Measurements from ENCODE around the gene ZDBF2.
"Not testable (repeated sequence)": the region's sequence is repeated elsewhere in the genome, so short reads cannot be mapped to it uniquely, and the experiment has no call there.

The ZDBF2 gene

DNA sequence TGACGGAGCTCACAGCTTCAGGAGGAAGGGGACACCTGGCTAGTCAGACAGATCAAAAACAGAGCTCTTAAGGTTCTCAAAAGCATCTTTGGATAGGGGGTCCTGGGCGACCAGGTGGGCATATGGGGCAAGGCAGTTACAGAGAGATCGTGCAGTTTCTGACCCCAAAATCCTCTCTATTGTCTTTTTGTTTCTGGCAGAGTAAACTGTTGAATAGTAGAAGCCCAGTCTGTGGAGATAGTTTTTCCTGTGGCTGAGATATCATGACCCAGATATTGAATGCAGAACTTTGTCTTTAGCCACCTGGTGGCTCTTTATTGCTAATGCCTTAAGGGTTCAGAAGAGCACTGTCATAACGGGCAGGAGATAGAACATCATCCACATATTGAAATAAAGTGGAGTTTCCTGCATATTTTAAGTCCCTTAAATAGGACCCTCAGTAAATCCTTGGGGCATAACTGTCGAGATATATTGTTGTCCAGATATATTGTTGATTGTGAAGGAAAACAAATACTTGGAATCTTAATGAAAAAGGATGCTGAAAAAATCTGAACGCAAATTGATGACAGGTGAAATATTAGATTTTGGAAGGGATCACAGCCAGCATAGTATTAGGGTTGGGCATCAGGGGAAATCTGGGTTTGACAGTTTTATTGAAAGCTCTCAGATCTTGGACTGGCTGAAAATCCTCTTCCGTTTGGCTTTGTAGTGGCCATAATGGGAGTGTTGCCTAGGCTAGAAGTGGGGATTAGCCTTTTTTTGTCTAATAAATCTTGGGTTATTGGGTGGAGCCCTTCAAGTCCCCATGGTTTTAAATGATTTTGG lies 14.1 kb upstream of the ZDBF2 start:
- no peak for DNase-seq

DNA sequence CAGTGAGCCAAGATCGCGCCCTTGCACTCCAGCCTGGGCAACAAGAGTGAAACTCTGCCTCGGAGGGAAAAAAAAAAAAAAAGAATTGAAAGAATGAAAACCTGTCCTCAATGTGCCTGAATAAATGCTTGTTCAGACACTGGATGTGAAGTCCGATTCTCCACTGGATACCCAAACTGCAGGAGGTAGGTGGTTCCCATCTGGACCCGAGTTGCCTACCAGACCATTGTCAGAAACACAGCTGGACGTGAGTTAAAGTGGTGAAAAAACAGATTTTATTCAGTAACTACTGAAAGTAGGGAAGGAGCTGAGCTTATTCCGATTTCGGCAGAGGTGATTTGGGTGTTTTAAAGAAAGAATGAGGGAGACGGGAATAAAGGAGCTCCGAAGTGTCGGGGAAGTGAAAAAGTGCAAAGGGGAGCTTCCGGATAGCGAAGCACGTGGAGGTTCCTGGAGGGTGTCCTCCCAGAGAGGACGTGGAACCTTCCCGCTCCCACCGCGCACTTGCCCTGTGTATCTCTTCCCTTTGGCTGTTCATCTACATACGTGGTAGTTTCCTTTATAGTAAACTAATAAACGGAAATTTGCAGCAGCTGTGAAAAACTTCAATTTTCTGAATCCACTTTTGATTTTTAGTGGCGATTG lies 10.4 kb upstream of the ZDBF2 start:
- no peak for DNase-seq

DNA sequence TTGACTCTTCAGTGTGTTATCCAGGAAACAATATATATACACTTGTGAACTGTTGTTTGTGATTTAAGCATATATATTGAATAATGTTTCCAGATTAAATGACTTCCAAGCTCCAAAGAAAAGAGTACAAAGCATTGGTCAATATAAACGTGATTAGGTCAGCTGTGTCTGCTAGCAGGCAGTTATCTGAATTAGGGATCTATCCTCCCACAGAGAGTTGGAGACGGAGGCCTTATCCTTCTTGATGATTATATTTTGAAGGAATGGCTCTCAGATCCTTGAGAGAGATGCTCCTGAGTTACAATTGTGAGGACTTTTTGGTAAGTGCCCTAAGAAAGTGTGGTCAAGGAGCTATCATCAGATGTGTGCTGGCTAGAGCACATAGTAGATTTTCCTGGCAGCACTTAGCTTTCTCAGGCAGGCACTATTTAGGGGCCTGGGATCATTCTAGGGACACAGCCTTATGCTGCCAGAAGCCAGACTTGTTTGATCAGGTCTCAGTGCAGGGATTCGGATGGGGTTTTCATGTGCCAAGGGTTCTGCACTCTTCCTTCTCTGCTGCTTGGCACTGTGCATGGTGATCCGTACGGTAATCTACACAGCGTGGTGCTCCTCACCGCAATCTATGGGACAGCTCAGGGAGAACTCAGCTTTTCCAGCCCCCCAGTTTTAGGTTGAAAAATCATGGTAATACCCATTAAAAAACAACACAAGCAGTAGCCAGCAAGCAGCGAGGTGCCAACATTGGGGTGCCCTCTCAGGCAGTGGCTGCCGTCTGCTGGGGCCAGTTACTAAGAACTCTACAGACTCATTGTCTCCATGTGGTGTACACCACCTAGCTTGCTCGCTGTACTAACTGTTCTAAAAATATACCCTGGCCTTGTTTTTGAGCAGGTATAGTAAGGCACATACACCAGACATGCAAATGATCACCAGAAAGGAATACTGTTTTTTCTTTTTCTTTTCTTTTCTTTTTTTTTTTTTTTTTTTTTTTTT lies 8.0 kb upstream of the ZDBF2 start:
- DNase-seq: no peak

DNA sequence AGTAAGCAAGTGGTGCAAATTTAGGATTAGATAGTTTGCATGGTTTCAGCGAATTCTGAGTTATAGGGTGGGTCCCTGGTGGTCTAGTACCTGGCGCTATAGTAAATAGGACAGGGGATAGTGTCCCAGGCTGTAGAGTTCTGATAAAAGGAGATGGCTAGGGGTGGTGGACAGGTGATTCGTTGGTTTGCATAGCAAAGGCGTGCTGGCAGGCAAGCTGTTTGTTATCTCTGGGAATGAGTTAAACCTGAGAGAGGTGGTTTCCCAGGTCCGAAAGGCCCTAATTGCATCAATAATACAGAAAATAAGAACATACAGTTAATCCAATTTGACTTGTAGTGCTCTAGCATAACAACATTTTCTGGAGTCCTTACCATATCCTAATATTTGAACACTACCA lies 6.9 kb upstream of the ZDBF2 start:
- DNase-seq: no peak

DNA sequence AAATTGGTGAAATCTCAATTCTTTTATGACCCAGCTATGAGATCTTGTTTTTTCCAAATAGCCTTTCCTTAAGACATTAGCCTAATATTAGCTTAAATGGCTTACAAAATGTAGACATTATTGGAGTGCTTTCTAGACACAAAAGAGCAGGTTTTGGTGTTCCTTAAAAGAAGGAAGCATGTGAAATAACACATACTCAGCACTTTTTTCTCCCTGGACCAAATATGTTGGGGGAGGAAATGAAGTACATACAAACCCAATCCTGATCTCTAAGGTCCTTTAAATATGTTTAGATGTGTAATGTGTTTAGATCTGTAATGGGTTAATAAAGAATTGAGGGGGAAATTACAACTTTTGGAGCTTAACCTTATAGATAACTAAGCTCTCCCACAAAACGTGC lies 3.4 kb upstream of the ZDBF2 start:
- no peak for DNase-seq

DNA sequence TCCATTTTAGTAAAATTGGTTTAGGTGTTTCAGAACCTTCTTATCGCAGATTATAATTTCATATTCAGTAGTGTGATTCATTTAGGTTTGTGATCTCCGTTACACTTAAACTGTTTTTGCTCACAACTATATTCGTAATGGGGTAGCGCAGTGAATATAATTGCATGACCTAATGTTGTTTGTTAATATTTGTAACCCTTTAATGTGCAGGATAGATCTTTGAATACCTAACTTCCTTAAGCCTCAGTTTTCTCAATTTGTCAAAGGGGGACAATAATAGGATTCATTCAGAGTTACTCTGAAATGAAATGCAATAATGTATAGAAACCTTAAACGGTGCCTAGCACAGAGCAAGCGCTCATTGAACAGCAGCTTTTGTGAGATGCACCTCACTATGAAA lies 558 bp upstream of the ZDBF2 start:
- DNase-seq: no peak

DNA sequence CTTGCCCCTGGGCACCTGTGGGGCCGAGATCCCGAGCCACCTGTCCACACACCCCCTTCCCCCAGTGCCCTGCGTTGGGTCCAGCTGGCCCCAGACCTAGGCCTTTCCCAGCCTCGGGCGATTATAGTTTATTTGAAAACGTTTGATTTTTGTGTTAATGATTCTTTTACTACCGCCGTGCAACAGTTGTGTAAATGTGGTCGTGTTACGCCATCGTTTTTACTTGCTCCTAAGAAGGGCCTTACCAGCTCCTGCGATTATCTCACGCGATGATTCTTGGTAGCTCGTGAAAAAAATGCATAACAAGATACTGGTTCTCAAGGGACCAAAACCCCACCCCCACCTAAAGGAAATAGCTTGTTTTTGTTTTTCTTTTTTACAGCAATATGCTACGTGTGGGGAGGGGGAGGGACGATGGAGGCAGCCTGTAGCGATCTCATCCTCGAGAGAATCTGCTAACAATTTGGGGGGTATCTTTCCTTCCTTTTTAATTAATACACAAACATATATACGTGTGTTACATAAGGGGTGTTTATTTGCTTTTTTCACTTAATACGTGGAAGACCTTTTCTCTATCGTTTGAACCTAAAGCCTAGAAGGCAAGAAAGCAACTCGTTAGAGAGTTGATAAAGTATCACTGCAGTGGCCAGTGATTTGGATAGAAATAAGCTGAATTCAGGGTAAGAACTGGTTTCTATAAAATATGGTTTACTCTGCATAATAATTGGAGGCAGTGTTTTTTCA lies 1.0 kb downstream of the ZDBF2 start:
- no peak for DNase-seq

DNA sequence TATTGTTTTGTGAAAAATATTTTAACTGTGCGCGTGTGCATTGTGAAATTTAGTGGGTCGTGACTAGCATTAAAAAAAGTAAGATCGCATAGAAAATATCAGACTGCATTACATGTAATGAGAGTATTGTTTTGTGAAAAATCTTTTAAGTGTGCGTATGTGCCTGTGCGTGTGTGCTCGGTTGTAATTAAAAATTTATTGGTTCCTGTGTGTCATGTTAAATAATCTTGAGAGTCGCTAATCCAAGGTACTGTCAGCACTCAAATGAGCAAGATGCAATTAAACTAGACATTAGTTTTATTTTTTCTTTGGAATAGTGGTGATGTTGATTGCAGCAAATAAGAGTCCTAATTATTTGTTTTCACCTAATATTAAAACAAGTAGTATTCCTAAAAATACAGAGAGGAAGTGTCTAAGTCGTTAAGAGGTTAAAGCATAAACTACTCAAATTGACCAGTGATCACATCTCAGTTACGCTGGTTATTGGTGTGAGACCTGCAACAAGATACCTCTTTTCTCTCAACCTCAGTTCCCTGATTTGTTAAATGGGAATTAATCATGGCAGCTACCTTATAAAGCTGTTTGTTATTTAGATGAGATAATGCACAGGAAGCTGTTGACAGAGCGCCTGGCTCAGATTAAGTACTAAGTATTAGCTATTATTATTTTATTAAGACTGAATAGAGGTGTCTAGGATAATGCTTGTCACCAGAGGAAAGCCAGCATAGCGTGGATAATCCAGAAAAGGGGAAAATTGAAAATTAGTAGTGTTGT lies 1.9 kb downstream of the ZDBF2 start:
- DNase-seq: no peak

DNA sequence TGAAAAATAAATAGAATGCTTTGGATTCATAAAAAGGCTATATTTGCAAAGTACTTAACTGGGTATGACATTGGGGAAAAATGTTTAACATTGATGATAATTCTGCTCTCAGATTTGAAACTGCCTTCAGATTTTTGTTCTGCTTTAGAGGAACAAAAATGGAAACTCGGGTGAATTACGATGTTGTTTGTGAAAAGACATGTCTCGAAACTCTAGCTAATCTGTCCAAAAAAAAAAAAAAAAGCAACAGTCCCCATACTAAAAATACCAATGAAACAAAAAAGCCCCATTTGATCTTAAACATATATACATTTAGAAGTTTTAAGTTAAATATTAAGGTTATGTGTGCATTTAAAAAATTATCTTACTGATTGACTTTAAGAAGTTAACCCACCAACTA lies 3.0 kb downstream of the ZDBF2 start:
- no peak for DNase-seq

DNA sequence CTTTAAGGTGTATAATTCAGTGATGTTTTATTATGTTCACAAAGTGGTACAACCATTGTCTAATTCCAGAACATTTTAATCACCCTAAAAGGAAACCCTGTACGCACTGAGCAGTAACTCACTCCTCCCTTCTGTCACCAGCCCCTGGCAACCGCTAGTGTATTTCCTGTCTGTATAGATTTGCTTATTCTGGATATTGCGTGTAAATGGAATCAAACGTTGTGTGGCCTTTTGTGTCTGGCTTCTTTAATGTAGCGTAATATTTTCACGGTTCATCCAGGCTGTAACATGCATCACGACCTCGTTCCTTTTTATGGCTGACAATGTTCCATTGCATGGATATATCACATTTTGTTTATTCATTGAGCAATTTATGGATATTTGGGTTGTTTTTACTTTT lies 8.3 kb downstream of the ZDBF2 start:
- no peak for DNase-seq

DNA sequence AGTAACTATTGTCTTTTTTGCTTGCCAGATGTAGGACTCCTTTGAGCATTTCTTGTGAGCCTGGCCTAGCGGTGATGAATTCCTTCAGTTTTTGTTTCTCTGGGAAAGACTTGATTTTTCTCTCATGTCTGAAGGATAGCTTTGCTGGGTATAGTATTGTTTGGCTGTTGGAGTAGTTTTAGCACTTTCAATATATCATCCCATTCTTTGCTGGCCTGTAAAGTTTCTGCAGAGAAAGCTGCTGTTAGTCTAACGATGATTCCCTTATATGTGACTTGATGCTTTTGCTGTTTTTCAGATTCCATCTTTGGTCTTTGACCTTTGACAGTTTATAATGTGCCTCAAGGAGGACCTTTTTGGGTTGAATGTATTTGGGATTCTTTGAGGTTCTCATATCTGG lies 12.7 kb downstream of the ZDBF2 start:
- no peak for DNase-seq

DNA sequence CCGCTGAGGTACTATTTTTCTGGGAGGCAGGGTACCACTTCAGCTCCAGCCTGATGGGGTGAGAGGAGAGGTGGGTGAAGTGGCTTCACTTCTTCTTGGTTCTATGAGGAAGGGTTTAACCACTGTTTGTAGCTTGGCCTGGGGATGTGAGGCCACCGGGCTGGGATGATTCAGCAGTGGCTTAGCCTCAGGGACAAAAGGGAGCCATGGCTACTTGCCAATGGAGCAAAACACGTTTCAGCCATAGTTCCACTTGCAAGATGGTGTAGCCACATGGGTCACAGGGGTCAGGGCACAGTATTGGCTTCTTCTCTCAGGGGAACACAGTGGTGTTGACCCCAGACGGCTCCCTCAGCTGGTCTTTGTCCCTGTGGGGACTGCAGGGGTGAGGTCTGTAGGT lies 14.9 kb downstream of the ZDBF2 start:
- DNase-seq: no peak

DNA sequence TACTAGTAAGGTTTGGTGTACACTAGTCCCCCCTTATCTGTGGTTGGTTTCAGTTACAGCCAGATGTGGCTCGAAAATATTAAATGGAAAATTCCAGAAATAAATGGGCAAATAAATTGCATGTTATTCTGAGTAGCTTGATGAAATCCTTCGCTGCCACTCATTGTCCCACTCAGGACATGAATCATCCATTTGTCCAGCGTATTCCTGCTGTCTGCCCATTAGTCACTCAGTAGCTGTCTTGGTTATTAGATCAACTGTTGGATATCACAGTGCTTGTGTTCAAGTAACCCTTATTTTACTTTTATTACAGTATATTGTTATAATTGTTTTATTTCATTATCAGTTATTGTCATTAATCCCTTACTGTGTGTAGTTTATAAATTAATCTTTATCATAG lies 21.7 kb downstream of the ZDBF2 start:
- no peak for DNase-seq

DNA sequence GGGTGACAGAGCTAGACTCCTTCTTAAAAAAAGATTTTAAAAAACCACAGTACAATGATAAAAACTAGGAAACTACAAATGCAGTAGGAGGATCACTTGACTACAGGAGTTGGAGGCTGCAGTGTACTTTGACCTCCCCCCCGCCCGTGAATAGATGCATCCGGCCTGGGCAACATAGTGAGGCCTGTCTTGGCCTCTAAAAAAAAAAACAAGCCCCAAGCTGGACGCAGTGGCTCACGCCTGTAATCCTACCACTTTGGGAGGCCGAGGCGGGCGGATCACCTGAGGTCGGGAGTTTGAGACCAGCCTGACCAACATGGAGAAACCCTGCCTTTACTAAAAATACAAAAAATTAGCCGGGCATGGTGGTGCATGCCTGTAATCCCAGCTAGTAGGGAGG lies 25.1 kb downstream of the ZDBF2 start:
- DNase-seq: not testable (repeated sequence)

DNA sequence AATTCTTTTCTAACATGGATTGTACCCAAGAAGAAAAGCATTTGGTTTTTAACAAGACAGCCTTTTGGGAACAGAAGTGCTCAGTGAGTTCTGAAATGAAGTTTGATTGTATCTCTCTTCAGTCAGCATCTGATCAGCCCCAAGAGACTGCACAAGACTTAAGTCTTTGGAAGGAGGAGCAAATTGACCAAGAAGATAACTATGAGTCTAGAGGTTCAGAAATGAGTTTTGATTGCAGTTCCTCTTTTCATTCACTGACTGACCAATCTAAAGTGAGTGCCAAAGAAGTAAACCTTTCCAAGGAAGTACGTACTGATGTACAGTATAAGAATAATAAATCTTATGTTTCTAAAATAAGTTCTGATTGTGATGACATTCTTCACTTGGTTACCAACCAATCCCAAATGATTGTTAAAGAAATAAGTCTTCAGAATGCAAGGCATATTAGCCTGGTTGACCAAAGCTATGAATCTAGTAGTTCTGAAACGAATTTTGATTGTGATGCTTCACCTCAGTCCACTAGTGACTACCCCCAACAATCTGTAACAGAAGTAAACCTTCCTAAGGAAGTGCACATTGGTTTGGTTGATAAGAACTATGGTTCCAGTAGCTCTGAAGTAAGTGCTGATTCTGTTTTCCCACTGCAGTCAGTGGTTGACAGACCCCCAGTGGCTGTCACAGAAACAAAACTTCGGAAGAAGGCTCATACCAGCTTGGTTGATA lies 31.2 kb downstream of the ZDBF2 start:
- DNase-seq: no peak

DNA sequence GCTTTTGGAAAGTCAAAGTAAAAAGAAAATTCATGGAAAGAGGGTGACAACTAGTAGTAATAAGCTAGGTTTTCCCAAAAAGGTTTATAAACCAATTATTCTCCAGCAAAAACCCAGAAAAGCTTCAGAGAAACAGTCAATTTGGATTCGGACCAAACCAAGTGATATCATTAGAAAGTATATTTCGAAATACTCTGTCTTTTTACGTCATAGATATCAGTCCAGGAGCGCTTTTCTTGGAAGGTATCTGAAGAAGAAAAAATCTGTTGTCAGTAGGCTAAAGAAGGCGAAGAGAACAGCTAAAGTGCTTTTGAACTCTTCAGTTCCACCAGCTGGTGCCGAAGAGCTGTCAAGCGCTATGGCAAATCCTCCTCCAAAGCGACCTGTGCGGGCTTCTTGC lies 36.6 kb downstream of the ZDBF2 start:
- no peak for DNase-seq

DNA sequence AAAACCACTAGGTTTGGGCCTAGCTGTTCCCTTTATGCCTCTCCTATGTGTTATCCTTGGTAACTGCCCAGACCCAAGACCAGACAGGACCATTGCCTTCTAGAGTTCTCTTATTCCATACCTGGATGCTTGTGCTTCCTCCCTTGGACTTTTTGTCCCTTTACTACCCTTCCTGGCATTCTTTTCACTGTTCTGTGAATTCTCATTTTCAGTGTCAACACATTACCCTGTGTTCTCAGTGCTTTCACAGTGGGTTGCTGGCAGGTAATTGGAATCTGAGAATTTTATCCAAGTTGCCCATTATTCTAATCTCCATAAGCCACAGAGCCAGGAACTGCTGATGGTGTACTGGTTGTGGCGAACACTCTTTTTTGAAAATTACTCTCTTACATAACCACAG lies 41.7 kb downstream of the ZDBF2 start:
- DNase-seq: no peak

DNA sequence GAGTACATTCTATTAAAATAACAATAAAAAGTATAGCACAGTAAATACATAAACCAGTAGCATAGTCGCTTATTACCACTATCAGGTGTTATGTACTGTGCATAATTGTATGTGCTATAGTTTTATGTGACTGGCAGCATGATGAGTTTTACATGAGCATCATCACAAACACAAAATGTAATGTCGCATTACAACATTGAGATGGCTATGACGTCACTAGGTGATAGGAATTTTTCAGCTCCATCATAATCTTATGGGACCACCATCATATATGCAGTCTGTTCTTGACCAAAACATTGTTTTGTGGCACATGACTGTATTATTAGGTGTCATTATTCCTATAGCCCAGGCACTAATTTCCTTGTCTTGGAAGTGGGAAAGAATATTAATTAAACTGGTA lies 48.6 kb downstream of the ZDBF2 start:
- DNase-seq: no peak

DNA sequence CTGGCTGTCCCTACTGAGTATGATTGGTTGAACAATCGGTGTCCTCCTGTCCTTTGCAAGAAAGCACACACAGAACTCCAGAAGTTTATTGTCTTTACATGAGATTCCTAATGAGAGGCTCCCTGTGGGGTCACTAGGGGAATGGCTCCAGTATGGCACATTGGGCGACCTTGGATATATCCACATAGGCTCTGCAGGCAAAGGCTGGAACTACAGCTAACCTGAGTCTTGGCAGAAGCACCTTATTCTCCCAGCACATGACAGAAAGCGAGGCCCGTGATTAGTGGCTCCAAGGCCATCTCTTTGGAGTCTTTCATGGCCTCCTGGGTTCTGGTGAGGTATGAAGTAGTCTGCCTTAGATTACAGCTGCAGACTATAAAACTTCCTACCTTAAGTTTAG lies 49.0 kb downstream of the ZDBF2 start:
- no peak for DNase-seq

DNA sequence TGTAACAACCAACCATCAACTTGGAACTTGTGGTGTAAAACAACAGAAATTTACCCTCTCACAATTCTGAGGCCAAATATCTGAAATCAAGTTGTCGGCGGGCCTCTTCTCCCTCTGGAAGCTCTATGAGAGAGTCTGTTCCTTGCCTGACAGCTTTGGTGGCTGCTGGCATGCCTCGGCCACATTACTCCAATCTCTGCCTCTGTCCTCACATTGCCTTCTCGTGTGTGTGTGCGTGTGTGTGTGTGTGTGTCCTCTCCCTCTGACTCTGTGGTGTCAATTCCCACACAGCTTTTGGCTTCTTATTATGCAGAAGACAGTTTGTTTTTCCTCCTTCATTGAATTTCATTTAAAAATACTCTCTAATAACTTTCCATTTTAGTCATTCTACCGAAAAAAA lies 50.4 kb downstream of the ZDBF2 start:
- no peak for DNase-seq

DNA sequence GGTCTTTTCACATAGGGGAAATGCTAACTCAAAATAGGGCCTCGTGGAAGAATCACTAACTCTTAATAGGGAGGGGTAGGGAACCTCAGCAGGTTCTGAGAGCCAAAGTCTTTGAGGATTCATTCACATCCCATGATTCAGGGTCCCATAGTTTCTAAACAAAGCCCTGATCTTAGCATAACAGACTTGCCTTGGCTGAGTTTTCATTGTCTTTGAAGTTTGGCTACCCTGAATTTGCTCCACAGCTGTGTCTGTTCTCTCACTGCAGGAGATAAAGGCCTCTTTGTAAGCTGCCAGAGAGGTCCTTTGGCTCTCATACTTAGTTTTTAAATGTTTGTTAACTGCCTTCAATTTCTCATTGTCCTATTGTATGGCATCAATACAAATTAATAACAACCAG lies 54.5 kb downstream of the ZDBF2 start:
- no peak for DNase-seq

All from NCI-H2029 treated with DMSO at 0.1 percent for 48 hours (cell line).